Neural progenitor cell (in vitro differentiated cells): ENCODE results near the gene SLC25A51. TPM values are rescaled to one million over a fixed set of nuclear protein-coding genes. Genes with fewer than 3 reads are reported as not detected.
"Not testable (repeated sequence)": the region's sequence is repeated elsewhere in the genome, so short reads cannot be mapped to it uniquely, and the experiment has no call there.

Experiments
- DNase-seq: peaks from one replicate; pipeline ENCODE4 v3.0.0-alpha.2; 2016; ENCODE audit warnings: low spot score
- H2AFZ ChIP-seq: fragments of 200-600 bp; sonication (generic); replicated peaks from 2 replicates; pipeline ENCODE4 v1.6.1; 2016; ENCODE audit warnings: antibody characterized with exemption
- H3F3A ChIP-seq: fragments of 200-600 bp; sonication (generic); 2 replicates; pipeline ENCODE4 v1.6.1; 2016; ENCODE audit warnings: antibody characterized with exemption, low read depth
- H3K27ac ChIP-seq: fragments of 200-600 bp; sonication (generic); 2 replicates; pipeline ENCODE4 v1.5.1; 2016; ENCODE audit warnings: mild to moderate bottlenecking
- H3K27me3 ChIP-seq: fragments of 200-600 bp; sonication (generic); 2 replicates; pipeline ENCODE4 v1.6.1; 2016; ENCODE audit warnings: mild to moderate bottlenecking, moderate library complexity
- H3K36me3 ChIP-seq: fragments of 200-600 bp; sonication (generic); 2 replicates; pipeline ENCODE4 v1.5.1; 2016
- H3K4me1 ChIP-seq: fragments of 200-600 bp; sonication (generic); 2 replicates; pipeline ENCODE4 v1.6.1; 2016; ENCODE audit warnings: mixed run types
- H3K4me2 ChIP-seq: fragments of 200-600 bp; sonication (generic); 2 replicates; pipeline ENCODE4 v1.6.1; 2016
- H3K4me3 ChIP-seq: fragments of 200-600 bp; sonication (generic); 2 replicates; pipeline ENCODE4 v1.5.1; 2016
- H3K79me2 ChIP-seq: fragments of 200-600 bp; sonication (generic); 2 replicates; pipeline ENCODE4 v1.6.1; 2016; ENCODE audit warnings: low read depth
- H3K9ac ChIP-seq: fragments of 200-600 bp; sonication (generic); 2 replicates; pipeline ENCODE4 v1.6.1; 2016
- H3K9me3 ChIP-seq: fragments of 200-600 bp; sonication (generic); 2 replicates; pipeline ENCODE4 v1.5.1; 2016; ENCODE audit warnings: low read depth
- H4K20me1 ChIP-seq: fragments of 200-600 bp; sonication (generic); 2 replicates; pipeline ENCODE4 v1.6.1; 2016; ENCODE audit warnings: low read depth
- H3K27ac Mint-ChIP-seq: 3 replicates; pipeline ENCODE4 v1.8.0; 2021; ENCODE audit warnings: mixed read lengths
- H3K27me3 Mint-ChIP-seq: 2 replicates; pipeline ENCODE4 v1.8.0; 2022; ENCODE audit warnings: low read depth, mild to moderate bottlenecking, inconsistent platforms, moderate library complexity, mixed read lengths; ENCODE audit not compliant: insufficient read depth
- H3K36me3 Mint-ChIP-seq: 3 replicates; pipeline ENCODE4 v1.8.0; 2021; ENCODE audit warnings: mixed read lengths
- H3K4me1 Mint-ChIP-seq: 3 replicates; pipeline ENCODE4 v1.8.0; 2021; ENCODE audit warnings: mixed read lengths
- H3K4me3 Mint-ChIP-seq: 3 replicates; pipeline ENCODE4 v1.8.0; 2021; ENCODE audit warnings: mild to moderate bottlenecking, moderate library complexity, mixed read lengths
- H3K9me3 Mint-ChIP-seq: 3 replicates; pipeline ENCODE4 v1.8.0; 2020; ENCODE audit warnings: mixed read lengths
- CTCF ChIP-seq: fragments of 200-600 bp; sonication (generic); IDR thresholded peaks from 2 replicates; pipeline ENCODE4 v1.5.1; 2017; ENCODE audit warnings: antibody characterized with exemption, mild to moderate bottlenecking
- EZH2 ChIP-seq: fragments of 200-600 bp; sonication (generic); IDR thresholded peaks from 2 replicates; pipeline ENCODE4 v1.6.1; 2017; ENCODE audit warnings: antibody characterized with exemption, mild to moderate bottlenecking, moderate library complexity
- EZH2phosphoT487 ChIP-seq: fragments of 200-600 bp; sonication (generic); IDR thresholded peaks from 2 replicates; pipeline ENCODE4 v1.6.1; 2017; ENCODE audit warnings: antibody characterized with exemption
- total RNA-seq: library from RNA; depleted of rRNA; stranded (reverse); fragments of >200 nt; gene quantifications from 2 replicates; pipeline ENCODE4 v1.2.3, GENCODE V29; 2015; ENCODE audit warnings: low replicate concordance

SLC25A51 gene
- total RNA-seq, 1 donor from 2014 or later, result 24.6 TPM

GRCh38 chr9:37899041-37899440 lies 4.9 kb downstream of the SLC25A51 start:
- no peaks in the 10 kb centered on the region for H3F3A ChIP-seq
- H3K9ac ChIP-seq, result no peak overlapping the region
- no peak overlapping the region for H2AFZ ChIP-seq
- H3K27ac ChIP-seq, result no peak overlapping the region
- H3K27me3 ChIP-seq, result no peaks in the 10 kb centered on the region
- peaks cover 6% of the 10 kb centered on the region for H3K4me1 ChIP-seq
- no peak overlapping the region for H3K4me2 ChIP-seq
- H3K9me3 Mint-ChIP-seq, result no peaks in the 10 kb centered on the region
- H3K9me3 ChIP-seq, result no peaks in the 10 kb centered on the region
- no peak for DNase-seq
- H4K20me1 ChIP-seq, result peaks cover 22% of the 10 kb centered on the region
- no peak overlapping the region for H3K4me3 Mint-ChIP-seq
- H3K36me3 ChIP-seq, result peaks cover 16% of the 10 kb centered on the region
- no peak for TF ChIP-seq EZH2phosphoT487
- peaks cover 25% of the 10 kb centered on the region for H3K79me2 ChIP-seq
- peaks cover 9% of the 10 kb centered on the region for H3K4me1 Mint-ChIP-seq
- H3K27ac Mint-ChIP-seq, result no peak overlapping the region
- peaks cover 2% of the 10 kb centered on the region for H3K27me3 Mint-ChIP-seq
- peaks cover 20% of the 10 kb centered on the region for H3K36me3 Mint-ChIP-seq
- no peak overlapping the region for H3K4me3 ChIP-seq

- H3K4me2 ChIP-seq, result no peak overlapping the region
- H2AFZ ChIP-seq, result no peak overlapping the region
- H3K27me3 ChIP-seq, result no peaks in the 10 kb centered on the region
- peaks cover 4% of the 10 kb centered on the region for H3K4me1 ChIP-seq
- no peak for DNase-seq
- H3K9me3 ChIP-seq, result no peaks in the 10 kb centered on the region
- Mint-ChIP-seq H3K4me3 (no peak overlapping the region), H3K36me3 (peaks cover 28% of the 10 kb centered on the region), H3K4me1 (peaks cover 5% of the 10 kb centered on the region), H3K27ac (no peak overlapping the region), H3K27me3 (no peaks in the 10 kb centered on the region), H3K9me3 (no peaks in the 10 kb centered on the region)
- no peak overlapping the region for H3K9ac ChIP-seq
- H4K20me1 ChIP-seq, result peaks cover 14% of the 10 kb centered on the region
- H3K79me2 ChIP-seq, result peaks cover 16% of the 10 kb centered on the region
- H3K27ac ChIP-seq, result no peak overlapping the region
- no peak for TF ChIP-seq EZH2
- H3K4me3 ChIP-seq, result no peak overlapping the region
- H3F3A ChIP-seq, result no peaks in the 10 kb centered on the region
- peaks cover 16% of the 10 kb centered on the region for H3K36me3 ChIP-seq
Measured at GRCh38 chr9:37897665-37898064, 6.3 kb downstream of the SLC25A51 start.

- Histone ChIP-seq H3K9ac (no peak overlapping the region), H3K79me2 (no peaks in the 10 kb centered on the region), H3K27ac (no peak overlapping the region), H3K9me3 (no peaks in the 10 kb centered on the region), H3K36me3 (peaks cover 12% of the 10 kb centered on the region), H3F3A (no peaks in the 10 kb centered on the region), H3K27me3 (no peaks in the 10 kb centered on the region), H2AFZ (no peak overlapping the region), H4K20me1 (no peaks in the 10 kb centered on the region), H3K4me2 (no peak overlapping the region), H3K4me3 (no peak overlapping the region), H3K4me1 (no peaks in the 10 kb centered on the region)
- no peaks in the 10 kb centered on the region for H3K27me3 Mint-ChIP-seq
- no peak for TF ChIP-seq EZH2
- TF ChIP-seq EZH2phosphoT487, result no peak
- TF ChIP-seq CTCF, result no peak
- H3K9me3 Mint-ChIP-seq, result no peaks in the 10 kb centered on the region
- H3K4me3 Mint-ChIP-seq, result no peak overlapping the region
- no peak overlapping the region for H3K27ac Mint-ChIP-seq
- peaks cover 40% of the 10 kb centered on the region for H3K36me3 Mint-ChIP-seq
- no peaks in the 10 kb centered on the region for H3K4me1 Mint-ChIP-seq
- DNase-seq, result no peak
Measured at GRCh38 chr9:37892063-37892462, 11.9 kb downstream of the SLC25A51 start.

- not testable (repeated sequence) for H3K27ac Mint-ChIP-seq, H2AFZ ChIP-seq, H3K4me2 ChIP-seq, H3K9ac ChIP-seq, H3K4me1 Mint-ChIP-seq, H3K9me3 ChIP-seq, H3K4me1 ChIP-seq, H3K4me3 Mint-ChIP-seq, H3K79me2 ChIP-seq, H3K27me3 Mint-ChIP-seq, H3K4me3 ChIP-seq, H3F3A ChIP-seq, H3K27me3 ChIP-seq, H3K27ac ChIP-seq, H3K9me3 Mint-ChIP-seq, H4K20me1 ChIP-seq, DNase-seq
- H3K36me3 ChIP-seq, result peaks cover 12% of the 10 kb centered on the region
- H3K36me3 Mint-ChIP-seq, result peaks cover 38% of the 10 kb centered on the region
Measured at GRCh38 chr9:37891042-37891441, 12.9 kb downstream of the SLC25A51 start.

GRCh38 chr9:37889536-37889935 lies 14.4 kb downstream of the SLC25A51 start:
- no peaks in the 10 kb centered on the region for H3K79me2 ChIP-seq
- Mint-ChIP-seq H3K27me3 (peaks cover 2% of the 10 kb centered on the region), H3K9me3 (no peaks in the 10 kb centered on the region), H3K4me1 (no peaks in the 10 kb centered on the region), H3K27ac (no peak overlapping the region), H3K4me3 (no peak overlapping the region), H3K36me3 (peaks cover 37% of the 10 kb centered on the region)
- no peak for DNase-seq
- H3K27me3 ChIP-seq, result no peaks in the 10 kb centered on the region
- H3K4me1 ChIP-seq, result no peaks in the 10 kb centered on the region
- H3K9me3 ChIP-seq, result no peaks in the 10 kb centered on the region
- no peaks in the 10 kb centered on the region for H4K20me1 ChIP-seq
- H3K4me2 ChIP-seq, result no peak overlapping the region
- peaks cover 1% of the 10 kb centered on the region for H3K36me3 ChIP-seq
- H3K27ac ChIP-seq, result no peak overlapping the region
- H3F3A ChIP-seq, result no peaks in the 10 kb centered on the region
- no peak overlapping the region for H2AFZ ChIP-seq
- no peak overlapping the region for H3K9ac ChIP-seq
- no peak overlapping the region for H3K4me3 ChIP-seq
- TF ChIP-seq EZH2, result no peak
- TF ChIP-seq EZH2phosphoT487, result no peak
- no peak for TF ChIP-seq CTCF

GRCh38 chr9:37887977-37888583 lies 15.8 kb downstream of the SLC25A51 start:
- not testable (repeated sequence) for H3K4me1 Mint-ChIP-seq, H3K4me3 ChIP-seq, H4K20me1 ChIP-seq, H3K4me1 ChIP-seq, H3K27me3 Mint-ChIP-seq, H3K27ac ChIP-seq, H3K27me3 ChIP-seq, H3K27ac Mint-ChIP-seq, H3K79me2 ChIP-seq, H3F3A ChIP-seq, H3K9ac ChIP-seq, DNase-seq, H3K9me3 ChIP-seq, H3K4me2 ChIP-seq, H3K36me3 ChIP-seq, H2AFZ ChIP-seq, H3K4me3 Mint-ChIP-seq, H3K9me3 Mint-ChIP-seq
- peaks cover 28% of the 10 kb centered on the region for H3K36me3 Mint-ChIP-seq
